Activated T-helper 17 cell treated with anti-CD3 and anti-CD28 coated beads, Interleukin-2, amount 50 U/mL, for 72 hours (primary cell): ENCODE data around the gene CERKL. TPM values are rescaled to one million over a fixed set of nuclear protein-coding genes. Genes with fewer than 3 reads are reported as not detected.
"Not testable (repeated sequence)": the region's sequence is repeated elsewhere in the genome, so short reads cannot be mapped to it uniquely, and the experiment has no call there.

Source experiments
- ATAC-seq: fragments of 150-1000 bp; cut with Tn5 transposase; replicated peaks from 2 replicates; pipeline ENCODE4 v1.10.0; 2021; ENCODE audit warnings: mild to moderate bottlenecking, moderate library complexity
- H3K27ac Mint-ChIP-seq: one replicate; pipeline ENCODE4 v1.8.0; 2022; ENCODE audit warnings: mixed read lengths
- H3K27me3 Mint-ChIP-seq: one replicate; pipeline ENCODE4 v1.8.0; 2022; ENCODE audit warnings: mixed read lengths
- H3K36me3 Mint-ChIP-seq: one replicate; pipeline ENCODE4 v1.8.0; 2022; ENCODE audit warnings: low read depth, mild to moderate bottlenecking, mixed read lengths
- H3K4me1 Mint-ChIP-seq: one replicate; pipeline ENCODE4 v1.8.0; 2022; ENCODE audit warnings: mixed read lengths
- H3K4me3 Mint-ChIP-seq: one replicate; pipeline ENCODE4 v1.8.0; 2022; ENCODE audit warnings: mild to moderate bottlenecking, mixed read lengths
- H3K9me3 Mint-ChIP-seq: one replicate; pipeline ENCODE4 v1.8.0; 2022; ENCODE audit warnings: mixed read lengths
- total RNA-seq, 2 donors: library from RNA; stranded (reverse); gene quantifications; one replicate each; pipeline ENCODE4 v1.2.3, GENCODE V29; 2022

The CERKL gene
- total RNA-seq, result not detected

- Mint-ChIP-seq H3K9me3 (no peaks in the 10 kb centered on the region), H3K27ac (no peak within 1 kb of the TSS), H3K27me3 (peaks cover 54% of the 10 kb centered on the region), H3K36me3 (no peaks in the 10 kb centered on the region), H3K4me1 (no peaks in the 10 kb centered on the region), H3K4me3 (peak within 1 kb of the TSS; percentile 71)
- ATAC-seq, result peak; percentile 67
Measured at GRCh38 chr2:181656450-181657291, at the start of gene CERKL. Gene CERKL (minus strand): TSS chr2:181657105. CDS start chr2:181657006, 99 bp downstream.

GRCh38 chr2:181702519-181702918 is 45.6 kb upstream of the CERKL start:
- not testable (repeated sequence) for H3K4me1 Mint-ChIP-seq, ATAC-seq, H3K9me3 Mint-ChIP-seq, H3K27me3 Mint-ChIP-seq, H3K27ac Mint-ChIP-seq, H3K36me3 Mint-ChIP-seq, H3K4me3 Mint-ChIP-seq

- H3K4me1 Mint-ChIP-seq, result no peaks in the 10 kb centered on the region
- no peaks in the 10 kb centered on the region for H3K36me3 Mint-ChIP-seq
- no peak overlapping the region for H3K4me3 Mint-ChIP-seq
- H3K9me3 Mint-ChIP-seq, result peaks cover 4% of the 10 kb centered on the region
- peaks cover 21% of the 10 kb centered on the region for H3K27me3 Mint-ChIP-seq
- no peak for ATAC-seq
- no peak overlapping the region for H3K27ac Mint-ChIP-seq
Measured at GRCh38 chr2:181698223-181698622, 41.3 kb upstream of the CERKL start.

- H3K27me3 Mint-ChIP-seq, result peaks cover 21% of the 10 kb centered on the region
- no peaks in the 10 kb centered on the region for H3K4me1 Mint-ChIP-seq
- H3K27ac Mint-ChIP-seq, result no peak overlapping the region
- no peak overlapping the region for H3K4me3 Mint-ChIP-seq
- ATAC-seq, result no peak
- no peaks in the 10 kb centered on the region for H3K36me3 Mint-ChIP-seq
- peaks cover 2% of the 10 kb centered on the region for H3K9me3 Mint-ChIP-seq
Measured at GRCh38 chr2:181697571-181697970, 40.7 kb upstream of the CERKL start.

GRCh38 chr2:181697126-181697525 is 40.2 kb upstream of the CERKL start:
- Mint-ChIP-seq H3K9me3 (no peaks in the 10 kb centered on the region), H3K4me3 (no peak overlapping the region), H3K36me3 (no peaks in the 10 kb centered on the region), H3K27ac (no peak overlapping the region), H3K4me1 (no peaks in the 10 kb centered on the region), H3K27me3 (peaks cover 21% of the 10 kb centered on the region)
- no peak for ATAC-seq

DNA sequence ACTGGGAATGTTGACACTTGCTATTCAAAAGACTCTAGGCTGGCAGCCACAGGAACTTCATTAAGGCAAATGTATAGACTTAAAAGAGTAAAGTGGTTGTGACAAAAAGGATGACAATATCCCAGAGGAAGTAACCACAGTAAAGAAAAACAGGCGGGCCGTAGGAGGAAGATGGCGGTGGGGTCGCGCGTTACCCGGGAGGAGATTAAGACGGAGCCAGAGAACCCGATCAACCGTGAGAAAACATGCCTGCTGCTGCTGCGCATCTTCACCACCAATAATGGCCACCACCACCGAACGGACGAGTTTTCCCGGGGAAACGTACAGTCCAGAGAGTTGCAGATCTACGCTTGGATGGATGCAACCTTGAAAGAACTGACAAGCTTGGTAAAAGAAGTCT is 37.4 kb upstream of the CERKL start:
- H3K27me3 Mint-ChIP-seq, result peaks cover 21% of the 10 kb centered on the region
- H3K9me3 Mint-ChIP-seq, result no peaks in the 10 kb centered on the region

DNA sequence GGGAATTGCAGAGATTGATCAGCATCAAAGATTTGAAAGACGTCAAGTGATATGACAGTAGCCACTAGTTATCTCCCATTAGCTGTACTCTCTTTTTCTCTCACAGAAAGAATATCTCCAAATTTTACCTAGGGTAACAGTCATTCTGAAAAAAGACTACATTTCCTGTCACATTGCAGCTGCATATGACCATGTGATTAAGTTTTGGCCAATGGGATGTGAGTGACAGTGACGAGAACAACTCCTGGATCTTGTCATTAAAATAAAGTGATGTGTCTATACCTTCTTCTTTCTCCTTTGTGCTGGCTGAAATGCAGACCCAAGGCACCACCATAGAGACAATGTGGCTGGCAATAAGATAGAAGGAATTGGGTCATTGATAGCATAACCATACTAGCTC is 34.0 kb upstream of the CERKL start:
- Mint-ChIP-seq H3K9me3 (no peaks in the 10 kb centered on the region), H3K27ac (no peak overlapping the region), H3K4me3 (no peak overlapping the region), H3K4me1 (no peaks in the 10 kb centered on the region), H3K36me3 (no peaks in the 10 kb centered on the region), H3K27me3 (peaks cover 23% of the 10 kb centered on the region)
- no peak for ATAC-seq

More for the DNA sequence above, 37.4 kb upstream of the CERKL start:
- Mint-ChIP-seq H3K4me3 (no peak overlapping the region), H3K36me3 (no peaks in the 10 kb centered on the region), H3K27ac (no peak overlapping the region), H3K4me1 (no peaks in the 10 kb centered on the region)
- no peak for ATAC-seq

GRCh38 chr2:181686576-181687185 is 29.8 kb upstream of the CERKL start:
- no peak for ATAC-seq
- no peak overlapping the region for H3K27ac Mint-ChIP-seq
- H3K36me3 Mint-ChIP-seq, result no peaks in the 10 kb centered on the region
- no peak overlapping the region for H3K4me3 Mint-ChIP-seq
- peaks cover 6% of the 10 kb centered on the region for H3K4me1 Mint-ChIP-seq
- no peaks in the 10 kb centered on the region for H3K9me3 Mint-ChIP-seq
- H3K27me3 Mint-ChIP-seq, result peaks cover 52% of the 10 kb centered on the region

DNA sequence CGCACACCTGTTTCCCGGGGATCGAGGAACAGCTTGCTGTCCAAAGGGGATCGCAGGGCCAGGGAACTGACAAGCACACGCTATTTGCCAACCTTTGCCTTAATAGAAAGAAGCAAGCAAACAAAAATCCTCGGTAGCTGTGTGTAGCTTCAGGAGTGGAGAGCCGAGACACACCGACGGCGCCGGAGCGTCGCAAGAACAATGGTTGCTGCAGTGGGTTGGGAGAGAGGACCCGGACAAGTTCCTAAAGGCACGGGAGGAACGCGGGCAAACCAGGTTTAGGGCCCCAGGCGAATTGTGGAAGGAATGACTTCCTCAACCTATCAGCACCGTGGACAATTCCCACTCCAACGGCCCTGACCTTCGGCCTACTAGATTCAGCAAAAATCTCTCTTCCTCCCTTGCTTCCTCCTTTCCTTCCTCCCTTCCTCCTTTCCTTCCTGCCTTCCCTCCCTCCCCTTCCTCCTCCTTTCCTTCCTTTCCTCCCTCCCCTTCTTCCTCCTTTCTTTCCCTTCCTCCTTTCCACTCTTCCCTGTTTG is 28.3 kb upstream of the CERKL start:
- no peaks in the 10 kb centered on the region for H3K36me3 Mint-ChIP-seq
- peaks cover 66% of the 10 kb centered on the region for H3K27me3 Mint-ChIP-seq
- no peak overlapping the region for H3K4me3 Mint-ChIP-seq
- peaks cover 13% of the 10 kb centered on the region for H3K4me1 Mint-ChIP-seq
- H3K27ac Mint-ChIP-seq, result no peak overlapping the region
- no peak for ATAC-seq
- peaks cover 5% of the 10 kb centered on the region for H3K9me3 Mint-ChIP-seq

- ATAC-seq, result no peak
- Mint-ChIP-seq H3K4me1 (peaks cover 13% of the 10 kb centered on the region), H3K36me3 (peaks cover under 1% of the 10 kb centered on the region), H3K9me3 (peaks cover 5% of the 10 kb centered on the region), H3K27ac (no peak overlapping the region), H3K27me3 (peaks cover 72% of the 10 kb centered on the region), H3K4me3 (no peak overlapping the region)
Measured at GRCh38 chr2:181684454-181685149, 27.7 kb upstream of the CERKL start.

GRCh38 chr2:181683518-181684453 is 26.9 kb upstream of the CERKL start:
- Mint-ChIP-seq H3K27me3 (peaks cover 75% of the 10 kb centered on the region), H3K4me1 (peaks cover 13% of the 10 kb centered on the region), H3K27ac (no peak overlapping the region), H3K4me3 (peak overlapping the region; percentile 66), H3K36me3 (peaks cover 9% of the 10 kb centered on the region), H3K9me3 (peaks cover 5% of the 10 kb centered on the region)
- ATAC-seq, result no peak

- peaks cover 8% of the 10 kb centered on the region for H3K9me3 Mint-ChIP-seq
- no peak for ATAC-seq
- H3K27me3 Mint-ChIP-seq, result peaks cover 82% of the 10 kb centered on the region
- H3K4me3 Mint-ChIP-seq, result peak overlapping the region; percentile 66
- H3K36me3 Mint-ChIP-seq, result peaks cover 13% of the 10 kb centered on the region
- peaks cover 16% of the 10 kb centered on the region for H3K4me1 Mint-ChIP-seq
- no peak overlapping the region for H3K27ac Mint-ChIP-seq
Measured at GRCh38 chr2:181682795-181683517, 26.1 kb upstream of the CERKL start.

GRCh38 chr2:181682026-181682789 is 25.3 kb upstream of the CERKL start:
- peaks cover 80% of the 10 kb centered on the region for H3K27me3 Mint-ChIP-seq
- H3K9me3 Mint-ChIP-seq, result peaks cover 8% of the 10 kb centered on the region
- no peak for ATAC-seq
- peaks cover 16% of the 10 kb centered on the region for H3K4me1 Mint-ChIP-seq
- peak overlapping the region; percentile 66 for H3K4me3 Mint-ChIP-seq
- peaks cover 13% of the 10 kb centered on the region for H3K36me3 Mint-ChIP-seq
- no peak overlapping the region for H3K27ac Mint-ChIP-seq
